K562 (cell line): Measurements from ENCODE around the gene PLA1A. TPM values are rescaled to one million over a fixed set of nuclear protein-coding genes. Genes with fewer than 3 reads are reported as not detected.

Experiments used
- ATAC-seq: fragments of 200-7000 bp; cut with Tn5 transposase; 3 replicates; pipeline ENCODE4 v1.9.1; 2020; ENCODE audit warnings: moderate library complexity
- BruUV-seq: library from RNA; stranded (reverse); fragments of 400-500 nt; replicated peaks from 2 replicates; lab custom pipeline; 2021; lab: Mats Ljungman, UMichigan
- CTCF ChIA-PET: fragments of 300-600 bp; formaldehyde crosslinking; extraction: SDS; loops from one replicate; lab custom pipeline; 2021; ENCODE audit warnings: low intra/inter-chr PET ratio; lab: Yijun Ruan, JAX
- POLR2A ChIA-PET: fragments of 300-600, 350-650 bp; sonication (Branson Sonifier 250); formaldehyde crosslinking; extraction: SDS; loops from one replicate; lab custom pipeline; 2021; ENCODE audit warnings: antibody characterized with exemption, inconsistent platforms; lab: Yijun Ruan, JAX
- DNase-seq, 4 experiments: peaks; one replicate each; pipeline versions ENCODE4 v3.0.0 to v3.0.0-alpha.2; 2011 to 2018; ENCODE audit warnings: low spot score in 3 of 4, mixed read lengths in 3 of 4; ENCODE audit errors: extremely low read depth in 1 of 4
- FAIRE-seq: peaks from 2 replicates; lab custom pipeline; 2011; peaks lifted over from hg19 to GRCh38; lab: Jason Lieb, UNC
- H2AFZ ChIP-seq: 2 replicates; pipeline ENCODE4 v1.6.0; 2011; ENCODE audit warnings: low read depth, low read length, control low read depth, inconsistent platforms
- H3K27ac ChIP-seq: fragments of 200-600 bp; 3 replicates; pipeline ENCODE4 v1.8.0; 2011; ENCODE audit warnings: low read depth, mild to moderate bottlenecking, control low read depth, inconsistent platforms, low read length, moderate library complexity, mixed read lengths; ENCODE audit errors: extremely low read depth
- H3K27me3 ChIP-seq, 2 experiments: fragments of 300-600 bp in 1 of 2; 2 replicates in 1 of 2; 3 replicates in 1 of 2; pipeline versions ENCODE4 v1.6.0 to v1.8.0; 2011; ENCODE audit warnings: inconsistent platforms in 2 of 2, low read length in 2 of 2, mild to moderate bottlenecking in 1 of 2, mixed read lengths in 1 of 2, moderate library complexity in 1 of 2; ENCODE audit not compliant: control insufficient read depth in 2 of 2, insufficient read depth in 2 of 2
- H3K36me3 ChIP-seq: fragments of 300-600 bp; 3 replicates; pipeline ENCODE4 v1.8.0; 2011; ENCODE audit warnings: mild to moderate bottlenecking, low read length, inconsistent platforms; ENCODE audit not compliant: control insufficient read depth, insufficient read depth
- H3K4me1 ChIP-seq, 2 experiments: fragments of 200-600 bp in 1 of 2; replicated peaks in 1 of 2; 2 replicates in 1 of 2; 3 replicates in 1 of 2; pipeline versions ENCODE4 v1.5.1 to v1.8.0; 2011; ENCODE audit warnings: inconsistent platforms in 2 of 2, low read length in 2 of 2, mild to moderate bottlenecking in 1 of 2, mixed read lengths in 1 of 2, moderate library complexity in 1 of 2; ENCODE audit not compliant: control insufficient read depth in 2 of 2, insufficient read depth in 2 of 2
- H3K4me2 ChIP-seq: 2 replicates; pipeline ENCODE4 v1.6.1; 2011; ENCODE audit warnings: low read length, control low read depth, inconsistent platforms, mixed read lengths; ENCODE audit not compliant: insufficient read depth
- H3K4me3 ChIP-seq: fragments of 200-600 bp; sonication (generic), shearing (Covaris generic); 2 replicates; pipeline ENCODE4 v1.5.1; 2016; ENCODE audit warnings: control low read depth, inconsistent platforms
- H3K79me2 ChIP-seq: fragments of 200-600 bp; 3 replicates; pipeline ENCODE4 v1.8.0; 2011; ENCODE audit warnings: low read length, inconsistent platforms; ENCODE audit not compliant: control insufficient read depth, insufficient read depth
- H3K9ac ChIP-seq, 2 experiments: 2 replicates each; pipeline versions ENCODE4 v1.6.0 to v1.6.1; 2011; ENCODE audit warnings: low read depth in 2 of 2, low read length in 2 of 2, control low read depth in 1 of 2, inconsistent platforms in 1 of 2, mild to moderate bottlenecking in 1 of 2, mixed read lengths in 1 of 2; ENCODE audit not compliant: insufficient read depth in 1 of 2
- H3K9me1 ChIP-seq: one replicate; pipeline ENCODE4 v1.6.0; 2011; ENCODE audit warnings: inconsistent platforms, mild to moderate bottlenecking, low read length, moderate library complexity; ENCODE audit not compliant: control insufficient read depth, insufficient read depth
- H3K9me3 ChIP-seq: replicated peaks from 2 replicates; pipeline ENCODE4 v1.5.1; 2011; ENCODE audit warnings: low read depth, low read length, inconsistent platforms; ENCODE audit not compliant: control insufficient read depth, insufficient read depth
- H4K20me1 ChIP-seq: replicated peaks from 2 replicates; pipeline ENCODE4 v1.6.1; 2011; ENCODE audit warnings: low read length, inconsistent platforms, mixed read lengths; ENCODE audit not compliant: control insufficient read depth, insufficient read depth
- DDX20 ChIP-seq: fragments of 450-650 bp; IDR thresholded peaks from 2 replicates; pipeline ENCODE4 v1.6.1; 2016; ENCODE audit warnings: missing genetic modification characterization, low read depth, mild to moderate bottlenecking, missing compliant biosample characterization, moderate library complexity
- HDAC2 ChIP-seq: fragments of 450-650 bp; IDR thresholded peaks from 2 replicates; pipeline ENCODE4 v1.6.1; 2016; ENCODE audit warnings: mild to moderate bottlenecking
- HDAC8 ChIP-seq: fragments of 450-650 bp; IDR thresholded peaks from 2 replicates; pipeline ENCODE4 v1.6.1; 2016; ENCODE audit warnings: mild to moderate bottlenecking, missing genetic modification characterization, moderate library complexity, missing compliant biosample characterization
- KLF13 ChIP-seq: fragments of 450-650 bp; IDR thresholded peaks from 2 replicates; pipeline ENCODE4 v1.6.1; 2016; ENCODE audit warnings: missing genetic modification characterization, low read depth, mild to moderate bottlenecking, missing compliant biosample characterization, moderate library complexity, borderline replicate concordance
- NELFE ChIP-seq: IDR thresholded peaks from 2 replicates; pipeline ENCODE4 v1.6.1; 2011; ENCODE audit warnings: mild to moderate bottlenecking; ENCODE audit not compliant: insufficient read depth, insufficient read length
- PTTG1 ChIP-seq: fragments of 450-650 bp; IDR thresholded peaks from 2 replicates; pipeline ENCODE4 v1.6.1; 2016; ENCODE audit warnings: low read depth, mild to moderate bottlenecking, missing genetic modification characterization, missing compliant biosample characterization
- SPI1 ChIP-seq: IDR thresholded peaks from 2 replicates; pipeline ENCODE4 v1.6.1; 2011; ENCODE audit warnings: low read depth, low read length, control low read depth, borderline replicate concordance
- SRSF3 ChIP-seq: fragments of 200-400 bp; formaldehyde crosslinking; IDR thresholded peaks from 2 replicates; pipeline ENCODE4 v1.6.1; 2016; ENCODE audit warnings: mild to moderate bottlenecking, low read length, moderate library complexity; ENCODE audit not compliant: insufficient read depth
- U2AF1 ChIP-seq: fragments of 200-400 bp; formaldehyde crosslinking; optimal IDR thresholded peaks from 2 replicates; pipeline ENCODE3; 2017; ENCODE audit warnings: mild to moderate bottlenecking, low read depth, low read length, moderate library complexity
- ZC3H8 ChIP-seq: fragments of 450-650 bp; IDR thresholded peaks from 2 replicates; pipeline ENCODE4 v1.6.1; 2017
- ZNF764 ChIP-seq: fragments of 250-450 bp; sonication (Bioruptor Pico); IDR thresholded peaks from 2 replicates; pipeline ENCODE4 v1.4.0; 2020; ENCODE audit warnings: low read depth, mild to moderate bottlenecking, moderate library complexity
- ZNF766 ChIP-seq: fragments of 200-800 bp; sonication (Bioruptor generic); conservative IDR thresholded peaks from 2 replicates; pipeline ENCODE4 v1.6.1; 2016; ENCODE audit warnings: missing genetic modification characterization, missing compliant biosample characterization
- ZNF785 ChIP-seq: fragments of 250-450 bp; sonication (Bioruptor Pico); IDR thresholded peaks from 2 replicates; pipeline ENCODE4 v1.4.0; 2020; ENCODE audit warnings: mild to moderate bottlenecking
- WGBS: fragments of 100-300 bp; shearing (Covaris generic); methylation state at CpG from one replicate; pipeline ENCODE4 v1.1.6; 2016; ENCODE audit warnings: low coverage, mixed read lengths; ENCODE audit not compliant: insufficient coverage; ENCODE audit errors: missing lambda C conversion rate; 5-methylcytosine and 5-hydroxymethylcytosine counted together
- in situ Hi-C: fragments of 300-500 bp; cut with MboI; formaldehyde crosslinking; loops from 4 replicates; pipeline ENCODE4 v1.15.0; 2018; ENCODE audit warnings: inconsistent platforms, mixed read lengths
- intact Hi-C: fragments of 100-400 bp; cut with micrococcal nuclease; formaldehyde crosslinking; loops from 2 replicates; pipeline ENCODE4 v1.14.2; 2022
- polyA plus RNA-seq, 8 experiments: library from polyadenylated mRNA; depleted of rRNA in 4 of 8; stranded (reverse) in 5 of 8; unstranded in 3 of 8; fragments of >200 nt; fragmentation: Nextera tagmentation in 2 of 8; fragmentation: Illumina TruSeq in 1 of 8; extraction: Ambion mirVana in 2 of 8; extraction: Trizol in 1 of 8; gene quantifications; 2 replicates each; pipeline versions ENCODE4 v1.2.1 to v1.2.3, GENCODE V29; 2011 to 2014; ENCODE audit warnings: inconsistent platforms in 1 of 8, missing spikeins in 1 of 8
- total RNA-seq, 7 experiments: library from RNA; depleted of rRNA in 6 of 7; stranded (reverse); fragments of >200 nt in 6 of 7; fragmentation: Illumina TruSeq in 2 of 7; extraction: Trizol in 2 of 7; gene quantifications; 2 replicates each; pipeline versions ENCODE4 v1.2.1 to v1.2.3, GENCODE V29; 2011 to 2021; ENCODE audit warnings: low replicate concordance in 1 of 7
- TF ChIP-seq, protein P1 (sequence below): fragments of 250-450 bp; sonication (Bioruptor Pico); IDR thresholded peaks from 2 replicates; pipeline ENCODE4 v1.5.0; 2021

PLA1A gene
- total and polyA plus RNA-seq, 9 of the 15 experiments (the other 6 are each of a cell fraction or from before 2014, with no cell fraction given) = not detected

GRCh38 chr3:119624002-119624720 lies 26.5 kb downstream of the PLA1A start:
- POLR2A ChIA-PET = no interaction called here
- no TSS peak for BruUV-seq

More at GRCh38 chr3:119624002-119624720, 26.5 kb downstream of the PLA1A start:
- 60% methylated on average over 9 of the region's 9 CpGs for WGBS
- TF ChIP-seq HDAC2 = no peak
- no peak for TF ChIP-seq HDAC8 (tag)
- no peak for TF ChIP-seq ZNF785 (CRISPR knock-in tag)
- TF ChIP-seq DDX20 (tag) = no peak
- no peak for TF ChIP-seq ZC3H8
- TF ChIP-seq SRSF3 = no peak
- TF ChIP-seq, protein P1, sequence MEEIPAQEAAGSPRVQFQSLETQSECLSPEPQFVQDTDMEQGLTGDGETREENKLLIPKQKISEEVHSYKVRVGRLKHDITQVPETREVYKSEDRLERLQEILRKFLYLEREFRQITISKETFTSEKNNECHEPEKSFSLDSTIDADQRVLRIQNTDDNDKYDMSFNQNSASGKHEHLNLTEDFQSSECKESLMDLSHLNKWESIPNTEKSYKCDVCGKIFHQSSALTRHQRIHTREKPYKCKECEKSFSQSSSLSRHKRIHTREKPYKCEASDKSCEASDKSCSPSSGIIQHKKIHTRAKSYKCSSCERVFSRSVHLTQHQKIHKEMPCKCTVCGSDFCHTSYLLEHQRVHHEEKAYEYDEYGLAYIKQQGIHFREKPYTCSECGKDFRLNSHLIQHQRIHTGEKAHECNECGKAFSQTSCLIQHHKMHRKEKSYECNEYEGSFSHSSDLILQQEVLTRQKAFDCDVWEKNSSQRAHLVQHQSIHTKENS (CRISPR knock-in tag) = no peak
- TF ChIP-seq SPI1 = no peak
- TF ChIP-seq KLF13 (tag) = no peak
- TF ChIP-seq PTTG1 = no peak
- no peak for TF ChIP-seq U2AF1
- no peak for TF ChIP-seq ZNF764 (CRISPR knock-in tag)
- no peak for TF ChIP-seq NELFE
- no peak for TF ChIP-seq ZNF766 (CRISPR knock-in tag)
- no peak for FAIRE-seq
- DNase-seq = no peak
- Histone ChIP-seq H3K9ac (no peak overlapping the region), H2AFZ (no peak overlapping the region), H3K36me3 (no peaks in the 10 kb centered on the region), H4K20me1 (no peaks in the 10 kb centered on the region), H3K4me3 (no peak overlapping the region), H3K27me3 (no peaks in the 10 kb centered on the region), H3K9me3 (no peaks in the 10 kb centered on the region), H3K4me1 (peaks cover 0 to 5% of the 10 kb centered on the region in 2 experiments; a peak in 4 of 5 replicates), H3K79me2 (no peaks in the 10 kb centered on the region), H3K4me2 (no peak overlapping the region), H3K27ac (no peak overlapping the region), H3K9me1 (no peaks in the 10 kb centered on the region)
- intact Hi-C loops (no loop called here), in situ Hi-C loops (no loop called here)
- ATAC-seq = no peak
- CTCF ChIA-PET = no interaction called here
